Panc1 (cell line): ENCODE results near the gene PCYT1B. TPM values are rescaled to one million over a fixed set of nuclear protein-coding genes. Genes with fewer than 3 reads are reported as not detected.

ENCODE experiments used
- ATAC-seq: fragments of 200-7000 bp; cut with Tn5 transposase; 2 replicates; pipeline ENCODE4 v1.9.1; 2020; ENCODE audit warnings: mild to moderate bottlenecking, moderate library complexity
- BruUV-seq: library from RNA; stranded (reverse); fragments of 400-500 nt; replicated peaks from 2 replicates; lab custom pipeline; 2021; lab: Mats Ljungman, UMichigan
- CTCF ChIA-PET: fragments of 300-600 bp; sonication (Branson Sonifier 250); formaldehyde crosslinking; loops from one replicate; lab custom pipeline; 2022; ENCODE audit warnings: antibody characterized with exemption; lab: Charles Lee
- POLR2A ChIA-PET: fragments of 300-600 bp; sonication (Branson Sonifier 250); formaldehyde crosslinking; loops from one replicate; lab custom pipeline; 2022; ENCODE audit warnings: antibody characterized with exemption; lab: Charles Lee
- DNase-seq: peaks from one replicate; pipeline ENCODE4 v3.0.0-alpha.2; 2010; ENCODE audit warnings: low read depth, low spot score
- H3K27ac ChIP-seq: 2 replicates; pipeline ENCODE4 v1.5.1; 2011; ENCODE audit warnings: mild to moderate bottlenecking, low read length, inconsistent platforms
- H3K27me3 ChIP-seq: fragments of 200-500 bp; sonication (Bioruptor generic); 2 replicates; pipeline ENCODE4 v1.6.0; 2014; ENCODE audit warnings: low read length, inconsistent platforms; ENCODE audit not compliant: control insufficient read depth, insufficient read depth
- H3K36me3 ChIP-seq: fragments of 200-500 bp; sonication (Bioruptor generic); 2 replicates; pipeline ENCODE4 v1.5.1; 2014; ENCODE audit warnings: inconsistent platforms, mild to moderate bottlenecking, low read length, moderate library complexity; ENCODE audit not compliant: control insufficient read depth, insufficient read depth
- H3K4me1 ChIP-seq: 2 replicates; pipeline ENCODE4 v1.5.1; 2011; ENCODE audit warnings: inconsistent platforms, mild to moderate bottlenecking, low read length, moderate library complexity; ENCODE audit not compliant: control insufficient read depth, insufficient read depth
- H3K4me3 ChIP-seq, 2 experiments: 2 replicates each; pipeline ENCODE4 v1.5.1; 2011 to 2012; ENCODE audit warnings: low read depth in 2 of 2, low read length in 2 of 2, mild to moderate bottlenecking in 2 of 2, inconsistent platforms in 1 of 2, moderate library complexity in 1 of 2
- H3K9me3 ChIP-seq: fragments of 200-500 bp; sonication (Bioruptor generic); 2 replicates; pipeline ENCODE4 v1.5.1; 2014; ENCODE audit warnings: low read depth, mild to moderate bottlenecking, inconsistent platforms, low read length, moderate library complexity; ENCODE audit not compliant: control insufficient read depth, insufficient read depth
- CTCF ChIP-seq: fragments of 450-650 bp; IDR thresholded peaks from 2 replicates; pipeline ENCODE4 v1.5.1; 2017; ENCODE audit warnings: mild to moderate bottlenecking
- POLR2AphosphoS5 ChIP-seq: IDR thresholded peaks from 2 replicates; pipeline ENCODE4 v1.6.1; 2012; ENCODE audit warnings: mild to moderate bottlenecking, low read depth, low read length, moderate library complexity
- SIN3A ChIP-seq: IDR thresholded peaks from 2 replicates; pipeline ENCODE4 v1.6.1; 2012; ENCODE audit warnings: low read depth, mild to moderate bottlenecking, low read length, moderate library complexity, borderline replicate concordance; ENCODE audit not compliant: insufficient read depth
- TCF7L2 ChIP-seq: IDR thresholded peaks from 2 replicates; pipeline ENCODE4 v1.6.1; 2011; ENCODE audit warnings: mild to moderate bottlenecking, low read depth, low read length, inconsistent platforms
- in situ Hi-C: cut with HindIII; loops from 2 replicates; pipeline ENCODE4 v1.10.0; 2016; ENCODE audit warnings: low sequenced_read_pairs, low pct_unique_long_range_greater_than_20kb
- intact Hi-C: fragments of 100-400 bp; cut with micrococcal nuclease; formaldehyde crosslinking; loops from one replicate; pipeline ENCODE4 v1.10.0; 2022; ENCODE audit not compliant: unreplicated experiment
- total RNA-seq: library from RNA; stranded (reverse); gene quantifications from one replicate; pipeline ENCODE4 v1.2.1, GENCODE V29; 2021; ENCODE audit not compliant: unreplicated experiment
- TF ChIP-seq, protein P1 (sequence below), 2 experiments: IDR thresholded peaks; 2 replicates each; pipeline ENCODE4 v1.6.1; 2011 to 2012; ENCODE audit warnings: low read depth in 2 of 2, control low read depth in 1 of 2, low read length in 1 of 2, mild to moderate bottlenecking in 1 of 2, moderate library complexity in 1 of 2; ENCODE audit not compliant: insufficient read depth in 1 of 2

PCYT1B gene
- total RNA-seq, 1 experiment from 2014 or later, result 0.03 TPM

- no peaks in the 10 kb centered on the region for H3K27me3 ChIP-seq
- H3K9me3 ChIP-seq, result no peaks in the 10 kb centered on the region
- no peaks in the 10 kb centered on the region for H3K4me1 ChIP-seq
- ChIA-PET POLR2A (no interaction called here), CTCF (no interaction called here)
- ATAC-seq, result no peak
- no peak overlapping the region for H3K4me3 ChIP-seq
- no peak for DNase-seq
- no peaks in the 10 kb centered on the region for H3K36me3 ChIP-seq
- intact Hi-C loops, result no loop called here
- TF ChIP-seq, protein P1, sequence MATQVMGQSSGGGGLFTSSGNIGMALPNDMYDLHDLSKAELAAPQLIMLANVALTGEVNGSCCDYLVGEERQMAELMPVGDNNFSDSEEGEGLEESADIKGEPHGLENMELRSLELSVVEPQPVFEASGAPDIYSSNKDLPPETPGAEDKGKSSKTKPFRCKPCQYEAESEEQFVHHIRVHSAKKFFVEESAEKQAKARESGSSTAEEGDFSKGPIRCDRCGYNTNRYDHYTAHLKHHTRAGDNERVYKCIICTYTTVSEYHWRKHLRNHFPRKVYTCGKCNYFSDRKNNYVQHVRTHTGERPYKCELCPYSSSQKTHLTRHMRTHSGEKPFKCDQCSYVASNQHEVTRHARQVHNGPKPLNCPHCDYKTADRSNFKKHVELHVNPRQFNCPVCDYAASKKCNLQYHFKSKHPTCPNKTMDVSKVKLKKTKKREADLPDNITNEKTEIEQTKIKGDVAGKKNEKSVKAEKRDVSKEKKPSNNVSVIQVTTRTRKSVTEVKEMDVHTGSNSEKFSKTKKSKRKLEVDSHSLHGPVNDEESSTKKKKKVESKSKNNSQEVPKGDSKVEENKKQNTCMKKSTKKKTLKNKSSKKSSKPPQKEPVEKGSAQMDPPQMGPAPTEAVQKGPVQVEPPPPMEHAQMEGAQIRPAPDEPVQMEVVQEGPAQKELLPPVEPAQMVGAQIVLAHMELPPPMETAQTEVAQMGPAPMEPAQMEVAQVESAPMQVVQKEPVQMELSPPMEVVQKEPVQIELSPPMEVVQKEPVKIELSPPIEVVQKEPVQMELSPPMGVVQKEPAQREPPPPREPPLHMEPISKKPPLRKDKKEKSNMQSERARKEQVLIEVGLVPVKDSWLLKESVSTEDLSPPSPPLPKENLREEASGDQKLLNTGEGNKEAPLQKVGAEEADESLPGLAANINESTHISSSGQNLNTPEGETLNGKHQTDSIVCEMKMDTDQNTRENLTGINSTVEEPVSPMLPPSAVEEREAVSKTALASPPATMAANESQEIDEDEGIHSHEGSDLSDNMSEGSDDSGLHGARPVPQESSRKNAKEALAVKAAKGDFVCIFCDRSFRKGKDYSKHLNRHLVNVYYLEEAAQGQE (IDR thresholded peaks at IDR 0.05; ENCODE audit: insufficient read depth in 1 of 2, low read depth in 2 of 2, low read length in 1 of 2), result no peak
- no peak for TF ChIP-seq CTCF
- TF ChIP-seq POLR2AphosphoS5, result no peak
- TF ChIP-seq SIN3A, result no peak
- no peak for TF ChIP-seq TCF7L2
- no TSS peak for BruUV-seq
- H3K27ac ChIP-seq, result no peak overlapping the region
- in situ Hi-C loops, result no loop called here
These were observed 14.1 kb upstream of the PCYT1B start for GRCh38 chrX:24661292-24661691.

DNA sequence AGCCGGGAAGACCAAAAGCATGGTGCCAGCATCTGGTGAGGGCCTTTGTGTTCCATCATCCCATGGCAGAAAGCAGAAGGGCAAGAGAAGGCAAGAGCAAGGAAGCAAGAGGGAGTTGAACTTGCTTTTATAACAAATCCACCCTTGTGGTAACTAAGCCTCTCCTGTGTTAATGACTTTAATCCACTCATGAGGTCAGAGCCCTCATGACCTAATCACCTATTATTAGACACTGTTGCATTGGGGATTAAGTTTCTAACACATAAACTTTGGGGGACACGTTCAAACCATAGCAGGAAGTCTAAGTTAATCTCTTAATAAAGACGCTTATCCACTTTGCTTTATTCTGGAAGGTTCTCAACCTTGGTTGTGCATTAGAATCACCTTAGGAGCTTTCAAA, 12.5 kb upstream of the PCYT1B start:
- TF ChIP-seq, protein P1 (IDR thresholded peaks at IDR 0.05; ENCODE audit: insufficient read depth in 1 of 2, low read depth in 2 of 2, low read length in 1 of 2), result no peak
- TF ChIP-seq TCF7L2, result no peak
- no peak for TF ChIP-seq CTCF
- no peak for TF ChIP-seq POLR2AphosphoS5
- no peak for TF ChIP-seq SIN3A
- no peak overlapping the region for H3K27ac ChIP-seq
- H3K36me3 ChIP-seq, result no peaks in the 10 kb centered on the region
- DNase-seq, result no peak
- ChIA-PET POLR2A (no interaction called here), CTCF (no interaction called here)
- in situ Hi-C loops, result no loop called here
- no peak for ATAC-seq
- no TSS peak for BruUV-seq
- no peaks in the 10 kb centered on the region for H3K9me3 ChIP-seq
- H3K27me3 ChIP-seq, result no peaks in the 10 kb centered on the region
- H3K4me3 ChIP-seq, result no peak overlapping the region
- intact Hi-C loops, result no loop called here
- no peaks in the 10 kb centered on the region for H3K4me1 ChIP-seq
